Right atrium auricular region (tissue), 2 donors: ENCODE results near the gene ITM2B. TPM values are rescaled to one million over a fixed set of nuclear protein-coding genes. Genes with fewer than 3 reads are reported as not detected.
"Not testable (repeated sequence)": the region's sequence is repeated elsewhere in the genome, so short reads cannot be mapped to it uniquely, and the experiment has no call there.

Experiments used
- DNase-seq: peaks from one replicate; pipeline ENCODE4 v3.0.0-alpha.2; 2019; ENCODE audit warnings: low spot score
- H3K27ac ChIP-seq, 2 donors: fragments of 200-600 bp; sonication (generic); 1 replicate in 1 of 2; 2 replicates in 1 of 2; pipeline ENCODE4 v1.5.1; 2016 to 2019
- H3K27me3 ChIP-seq, 2 donors: fragments of 200-600 bp; sonication (generic); one replicate each; pipeline versions ENCODE4 v1.5.1 to v1.6.0; 2017 to 2019
- H3K36me3 ChIP-seq: fragments of 200-600 bp; sonication (generic); one replicate; pipeline ENCODE4 v1.5.1; 2016
- H3K4me1 ChIP-seq, 2 donors: fragments of 200-600 bp; sonication (generic); one replicate each; pipeline versions ENCODE4 v1.5.1 to v1.6.0; 2017 to 2019
- H3K4me3 ChIP-seq, 2 donors: fragments of 200-600 bp; sonication (generic); 1 replicate in 1 of 2; 2 replicates in 1 of 2; pipeline ENCODE4 v1.5.1; 2017 to 2019; ENCODE audit warnings: mild to moderate bottlenecking in 1 of 2, moderate library complexity in 1 of 2
- H3K9me3 ChIP-seq, 2 donors: fragments of 200-600 bp; sonication (generic); one replicate each; pipeline ENCODE4 v1.5.1; 2019
- total RNA-seq, 2 donors: library from RNA; depleted of rRNA; stranded (reverse); fragments of >200 nt; gene quantifications; one replicate each; pipeline ENCODE4 v1.1.0, GENCODE V29; 2016
- TF ChIP-seq, protein P1 (sequence below), 2 donors: fragments of 200-600 bp; sonication (generic); IDR thresholded peaks; one replicate each; pipeline ENCODE4 v1.5.1; 2019; ENCODE audit warnings: antibody characterized with exemption in 2 of 2

Gene ITM2B
- total RNA-seq, 2 donors from 2014 or later = 495 to 570 TPM

DNA sequence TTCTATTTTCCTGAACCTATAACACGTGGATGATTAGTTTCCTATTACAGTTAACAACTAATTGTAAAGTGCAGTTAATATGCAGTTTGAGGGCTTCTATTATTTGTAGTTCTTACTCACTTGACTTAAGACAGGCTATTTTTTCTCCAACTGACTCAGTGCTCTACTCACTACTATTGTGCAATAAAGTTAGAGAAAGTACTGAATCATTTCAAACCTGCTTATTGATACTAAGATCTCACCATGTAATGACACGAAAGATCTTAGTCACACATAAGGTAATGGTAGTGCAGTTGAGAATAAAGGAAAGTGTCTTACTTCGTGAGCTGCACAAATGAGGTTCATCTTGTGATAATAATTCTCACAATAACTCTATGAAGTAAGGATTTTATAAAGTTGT, 22.8 kb upstream of the ITM2B start:
- Histone ChIP-seq H3K36me3 (no peaks in the 10 kb centered on the region), H3K4me1 (no peaks in the 10 kb centered on the region), H3K9me3 (peaks cover 0 to 6% of the 10 kb centered on the region in 2 donors), H3K27me3 (no peaks in the 10 kb centered on the region), H3K4me3 (no peak overlapping the region), H3K27ac (no peak overlapping the region)
- no peak for DNase-seq
- TF ChIP-seq, protein P1, sequence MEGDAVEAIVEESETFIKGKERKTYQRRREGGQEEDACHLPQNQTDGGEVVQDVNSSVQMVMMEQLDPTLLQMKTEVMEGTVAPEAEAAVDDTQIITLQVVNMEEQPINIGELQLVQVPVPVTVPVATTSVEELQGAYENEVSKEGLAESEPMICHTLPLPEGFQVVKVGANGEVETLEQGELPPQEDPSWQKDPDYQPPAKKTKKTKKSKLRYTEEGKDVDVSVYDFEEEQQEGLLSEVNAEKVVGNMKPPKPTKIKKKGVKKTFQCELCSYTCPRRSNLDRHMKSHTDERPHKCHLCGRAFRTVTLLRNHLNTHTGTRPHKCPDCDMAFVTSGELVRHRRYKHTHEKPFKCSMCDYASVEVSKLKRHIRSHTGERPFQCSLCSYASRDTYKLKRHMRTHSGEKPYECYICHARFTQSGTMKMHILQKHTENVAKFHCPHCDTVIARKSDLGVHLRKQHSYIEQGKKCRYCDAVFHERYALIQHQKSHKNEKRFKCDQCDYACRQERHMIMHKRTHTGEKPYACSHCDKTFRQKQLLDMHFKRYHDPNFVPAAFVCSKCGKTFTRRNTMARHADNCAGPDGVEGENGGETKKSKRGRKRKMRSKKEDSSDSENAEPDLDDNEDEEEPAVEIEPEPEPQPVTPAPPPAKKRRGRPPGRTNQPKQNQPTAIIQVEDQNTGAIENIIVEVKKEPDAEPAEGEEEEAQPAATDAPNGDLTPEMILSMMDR (IDR thresholded peaks at IDR 0.05) = no peak

DNA sequence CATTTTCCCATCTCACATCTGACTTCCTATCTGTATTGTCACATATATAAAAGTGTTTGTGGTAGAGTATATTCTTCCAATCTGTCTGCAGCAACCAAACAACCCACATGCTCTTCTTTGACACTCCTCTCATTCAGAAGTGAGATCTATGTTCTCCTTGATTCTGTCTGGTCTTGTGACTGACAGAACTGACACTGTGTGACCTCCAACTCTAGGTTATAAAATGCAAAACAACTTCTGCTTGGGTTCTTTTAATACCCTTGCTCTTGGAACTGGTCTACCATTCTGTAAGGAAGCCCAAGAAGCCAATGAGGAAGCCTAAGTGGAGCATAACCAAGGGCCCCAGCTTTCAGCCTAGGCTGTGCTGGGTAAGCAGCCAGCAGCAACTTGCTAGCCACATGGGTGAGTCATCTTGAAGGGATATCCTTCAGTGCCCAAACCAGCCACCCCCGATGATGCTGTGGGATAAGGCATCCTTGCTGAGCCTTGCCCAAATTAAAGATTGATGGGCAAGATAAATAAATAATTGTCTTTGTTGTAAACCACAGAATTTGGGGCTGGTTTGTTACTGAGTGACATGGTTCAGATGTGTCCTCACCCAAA, 18.4 kb upstream of the ITM2B start:
- no peaks in the 10 kb centered on the region for H3K36me3 ChIP-seq
- TF ChIP-seq, protein P1 (IDR thresholded peaks at IDR 0.05) = no peak
- no peaks in the 10 kb centered on the region for H3K4me1 ChIP-seq
- no peaks in the 10 kb centered on the region for H3K27me3 ChIP-seq
- DNase-seq = no peak
- no peaks in the 10 kb centered on the region for H3K9me3 ChIP-seq
- H3K4me3 ChIP-seq = no peak overlapping the region
- no peak overlapping the region for H3K27ac ChIP-seq

DNA sequence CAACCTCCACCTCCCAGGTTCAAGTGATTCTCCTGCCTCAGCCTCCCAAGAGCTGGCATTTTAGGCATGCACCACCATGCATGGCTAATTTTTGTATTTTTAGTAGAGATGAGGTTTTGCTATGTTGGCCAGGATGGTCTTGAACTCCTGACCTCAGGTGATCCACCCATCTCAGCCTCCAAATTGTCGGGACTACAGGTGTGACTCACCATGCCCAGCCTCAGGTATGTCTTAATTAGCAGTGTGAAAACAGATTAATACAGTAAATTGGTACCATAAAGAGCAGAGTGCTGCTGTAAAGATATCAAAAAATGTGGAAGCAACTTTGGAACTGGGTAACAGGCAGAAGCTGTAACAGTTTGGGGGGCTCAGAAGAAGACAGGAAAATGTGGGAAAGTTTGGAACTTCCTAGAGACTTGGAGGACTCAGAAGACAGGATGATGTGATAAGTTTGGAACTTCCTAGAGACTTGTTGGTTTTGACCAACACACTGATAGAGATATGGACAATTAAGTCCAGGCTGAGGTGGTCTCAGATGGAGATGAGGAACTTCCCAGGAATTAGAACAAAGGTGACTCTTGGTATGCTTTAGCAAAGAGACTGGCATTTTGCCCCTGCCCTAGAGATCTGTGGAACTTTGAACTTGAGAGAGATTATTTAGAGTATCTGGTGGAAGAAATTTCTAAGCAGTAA, 17.3 kb upstream of the ITM2B start:
- H3K4me1 ChIP-seq, H3K4me3 ChIP-seq, H3K27me3 ChIP-seq, H3K9me3 ChIP-seq, H3K36me3 ChIP-seq, H3K27ac ChIP-seq, DNase-seq: not testable (repeated sequence)

DNA sequence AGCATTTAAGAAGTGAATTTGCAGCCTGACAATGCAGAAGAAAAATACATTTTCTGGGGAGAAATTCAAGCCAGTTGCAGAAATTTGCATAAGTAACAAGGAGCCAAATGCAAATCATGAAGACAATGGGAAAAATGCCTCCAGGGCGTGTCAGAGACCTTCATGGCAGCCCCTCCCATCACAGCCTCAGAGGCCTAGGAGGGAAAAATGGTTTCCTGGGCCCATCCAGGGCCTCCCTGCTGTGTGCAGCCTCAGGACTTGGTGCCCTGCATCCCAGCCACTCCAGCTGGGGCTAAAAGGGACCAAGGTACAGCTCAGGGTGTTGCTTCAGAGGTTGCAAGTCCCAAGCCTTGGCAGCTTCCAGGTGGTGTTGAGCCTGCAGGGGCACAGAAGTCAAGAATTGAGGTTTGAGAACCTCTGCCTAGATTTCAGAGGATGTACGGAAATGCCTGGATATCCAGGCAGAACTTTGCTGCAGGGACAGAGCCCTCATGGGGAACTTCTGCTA, 16.7 kb upstream of the ITM2B start:
- Histone ChIP-seq H3K27ac (no peak overlapping the region), H3K4me1 (no peaks in the 10 kb centered on the region), H3K4me3 (no peak overlapping the region), H3K9me3 (no peaks in the 10 kb centered on the region), H3K27me3 (no peaks in the 10 kb centered on the region), H3K36me3 (no peaks in the 10 kb centered on the region)
- no peak for DNase-seq
- TF ChIP-seq, protein P1 (IDR thresholded peaks at IDR 0.05) = no peak

DNA sequence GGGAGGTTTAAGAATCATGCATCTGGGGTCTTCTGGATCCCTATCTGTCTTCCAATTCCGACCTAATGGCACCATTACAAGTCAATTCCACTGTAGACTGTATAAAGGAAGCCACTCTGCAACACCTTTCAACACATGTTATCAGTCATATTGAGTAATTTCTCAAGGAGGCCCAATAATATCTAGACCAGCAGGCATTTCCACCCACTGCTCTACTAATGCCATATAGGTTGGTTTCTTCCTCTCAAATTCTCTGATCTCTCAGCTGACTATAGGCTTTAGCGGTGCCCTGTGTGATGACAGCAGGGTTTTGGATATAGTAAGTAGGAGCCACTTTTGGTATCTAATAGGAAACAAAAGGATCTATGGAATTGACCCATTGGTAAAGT, 12.4 kb upstream of the ITM2B start:
- Histone ChIP-seq H3K4me3 (no peak overlapping the region), H3K27ac (peak overlapping the region; percentile 72 to 76), H3K9me3 (no peaks in the 10 kb centered on the region), H3K36me3 (no peaks in the 10 kb centered on the region), H3K27me3 (no peaks in the 10 kb centered on the region), H3K4me1 (peaks cover 0 to 9% of the 10 kb centered on the region in 2 donors)
- no peak for DNase-seq
- TF ChIP-seq, protein P1 (IDR thresholded peaks at IDR 0.05) = no peak

DNA sequence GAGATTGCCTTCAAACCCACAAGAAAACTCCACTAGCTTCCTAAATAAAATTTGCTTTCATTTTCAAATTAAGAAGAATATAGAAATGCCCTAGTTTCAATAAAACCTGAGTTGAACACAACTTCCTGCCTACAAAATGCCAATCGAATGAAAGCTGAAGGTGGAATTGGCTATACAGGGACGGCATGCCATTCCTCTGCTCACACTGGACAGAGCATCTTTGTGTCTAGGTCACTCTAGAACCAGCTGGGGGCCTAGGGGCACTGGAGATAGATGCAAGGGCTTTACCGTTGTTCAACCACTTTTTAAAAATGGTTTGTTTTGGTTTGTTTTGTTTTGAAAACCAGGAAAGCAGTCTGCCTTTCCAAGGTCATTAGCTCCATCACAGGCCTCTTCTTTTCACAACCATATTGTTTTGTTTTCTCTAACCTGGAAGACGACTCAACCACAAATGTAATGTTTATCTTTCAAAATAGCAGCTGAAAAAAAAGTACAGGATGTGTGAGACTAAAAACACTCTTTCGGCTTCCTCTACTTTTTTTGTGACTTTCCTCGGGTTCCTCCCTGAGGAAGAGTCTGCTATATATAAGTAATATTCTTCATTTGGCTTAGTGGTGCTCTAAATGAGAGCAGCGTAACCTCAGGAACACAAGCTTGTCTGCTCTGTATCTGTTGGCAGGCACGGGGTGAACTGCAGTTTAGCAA, 11.9 kb upstream of the ITM2B start:
- no peaks in the 10 kb centered on the region for H3K9me3 ChIP-seq
- peaks cover 0 to 9% of the 10 kb centered on the region in 2 donors for H3K4me1 ChIP-seq
- peak overlapping the region; percentile 72 to 76 for H3K27ac ChIP-seq
- no peaks in the 10 kb centered on the region for H3K36me3 ChIP-seq
- H3K4me3 ChIP-seq = no peak overlapping the region
- TF ChIP-seq, protein P1 (IDR thresholded peaks at IDR 0.05) = no peak
- no peak for DNase-seq
- no peaks in the 10 kb centered on the region for H3K27me3 ChIP-seq
